GM21360 (cell line): ENCODE measurements around the gene GFRA4.

Experiments used
- ATAC-seq: cut with Tn5 transposase; IDR thresholded peaks from one replicate; pipeline ENCODE4 v1.9.1; 2021; ENCODE audit warnings: mild to moderate bottlenecking, moderate library complexity; ENCODE audit not compliant: unreplicated experiment

Gene GFRA4

DNA sequence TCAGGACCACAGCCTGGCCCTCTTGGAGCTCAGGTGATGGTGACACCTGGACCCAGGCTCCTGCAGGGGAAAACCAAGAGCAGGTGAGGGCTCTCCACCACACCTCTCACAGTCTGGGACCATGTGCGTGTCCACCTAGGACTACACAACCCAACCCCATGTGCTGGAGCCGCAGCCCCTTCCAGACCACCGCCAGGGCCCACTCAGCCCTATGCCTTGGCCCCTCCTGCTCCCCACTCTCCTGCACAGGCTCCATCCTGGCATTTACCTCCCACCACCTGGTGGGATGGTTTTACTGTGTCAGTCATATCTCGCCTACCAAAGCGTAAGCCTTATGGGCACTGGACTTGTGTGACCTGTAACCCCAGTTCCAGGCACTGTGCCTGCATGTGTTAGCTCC, 31.7 kb upstream of the GFRA4 start:
- ATAC-seq = no peak

GRCh38 chr20:3693376-3693775, 30.2 kb upstream of the GFRA4 start:
- ATAC-seq = no peak

DNA sequence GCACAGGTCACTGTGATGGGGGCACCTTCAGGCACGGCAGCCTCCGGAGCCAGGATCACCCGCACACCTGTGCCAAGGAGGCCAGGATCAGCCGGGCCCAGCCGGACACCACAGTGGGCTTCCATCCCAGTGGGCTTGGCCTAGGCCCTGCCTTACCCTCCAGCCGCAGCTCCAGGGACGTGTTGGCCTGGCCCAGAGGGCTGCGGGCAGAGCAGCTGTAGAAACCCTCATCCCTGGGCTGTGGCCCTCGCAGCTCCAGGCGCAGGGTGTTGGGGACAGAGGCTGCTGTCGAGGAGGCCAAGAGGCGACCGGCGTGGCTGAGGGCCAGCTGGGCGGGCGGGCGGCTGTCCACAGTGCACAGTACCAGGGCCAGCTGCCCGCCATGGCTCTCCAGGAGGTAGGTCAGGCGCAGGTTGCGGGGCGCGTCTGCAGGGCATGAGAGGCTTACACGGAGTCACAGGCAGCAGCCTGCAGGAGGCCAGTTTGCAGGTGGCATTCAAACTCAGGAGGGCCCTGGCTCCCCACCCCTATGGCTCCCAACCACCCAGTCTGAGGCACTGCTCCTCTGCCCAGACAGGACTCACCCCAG, 29.6 kb upstream of the GFRA4 start:
- no peak for ATAC-seq

GRCh38 chr20:3691897-3692296, 28.7 kb upstream of the GFRA4 start:
- ATAC-seq = no peak

- ATAC-seq = no peak
These were observed 28.1 kb upstream of the GFRA4 start for GRCh38 chr20:3691306-3691705.

GRCh38 chr20:3690413-3690812, 27.2 kb upstream of the GFRA4 start:
- no peak for ATAC-seq

GRCh38 chr20:3689978-3690377, 26.8 kb upstream of the GFRA4 start:
- ATAC-seq = no peak

DNA sequence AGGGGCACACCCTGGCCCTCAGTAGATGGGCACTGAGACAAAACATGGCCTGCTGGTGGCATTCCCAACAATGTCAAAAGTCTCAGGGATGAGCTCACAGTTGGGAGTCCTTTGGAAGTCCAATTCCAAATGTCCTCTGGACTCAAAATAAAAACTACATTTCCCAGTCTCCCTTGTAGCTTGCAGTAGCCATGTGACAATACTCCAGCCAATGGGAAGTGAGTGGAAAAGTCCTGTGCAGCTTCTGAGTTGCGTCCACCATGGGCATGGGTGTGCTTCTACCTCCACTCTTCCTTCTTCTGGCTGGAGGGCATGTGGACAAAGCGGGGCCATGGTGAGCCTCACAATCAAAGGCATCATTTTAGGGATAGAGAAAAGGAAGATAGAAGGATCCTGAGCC, 24.5 kb upstream of the GFRA4 start:
- ATAC-seq = no peak

DNA sequence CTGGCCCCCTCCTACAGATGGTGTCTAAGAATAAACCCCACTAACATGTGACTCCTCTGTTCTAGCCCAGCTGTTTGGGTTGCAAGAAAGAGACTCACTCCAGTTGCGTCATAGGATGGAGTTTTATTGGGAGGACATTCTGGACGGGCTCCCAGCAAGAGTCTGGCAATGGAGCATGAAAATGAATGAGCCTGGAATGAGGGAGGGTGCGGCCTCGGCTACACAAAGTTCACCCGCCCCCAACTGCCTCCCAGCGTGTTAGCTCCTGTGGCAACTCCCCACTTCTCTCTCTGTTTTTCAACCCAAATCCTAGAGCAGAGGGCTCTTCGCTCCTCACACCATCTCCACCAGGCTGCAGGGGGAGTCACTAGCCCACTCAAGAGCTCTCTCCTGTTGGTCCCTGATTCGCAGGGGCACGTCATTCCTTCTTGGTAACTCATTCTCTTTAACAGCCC, 23.7 kb upstream of the GFRA4 start:
- no peak for ATAC-seq

DNA sequence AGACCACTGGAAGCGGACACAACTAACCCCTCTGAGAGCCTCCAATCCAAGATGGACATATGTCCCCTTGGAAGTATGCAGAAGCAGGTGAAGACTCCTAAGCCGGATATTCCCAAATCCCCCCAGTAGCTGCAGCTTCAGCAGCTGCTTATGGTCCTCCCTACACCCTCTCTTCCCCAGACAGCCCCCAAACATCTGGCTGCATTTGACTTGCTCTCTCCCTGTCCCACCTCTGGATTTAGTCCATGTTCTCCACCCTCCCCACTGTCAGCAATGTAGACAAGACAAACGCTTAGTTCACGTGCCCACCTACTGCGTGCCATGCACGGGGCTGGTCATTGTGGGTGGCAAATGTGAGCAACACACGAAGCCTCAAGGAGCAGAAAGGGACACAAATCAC, 23.2 kb upstream of the GFRA4 start:
- ATAC-seq = no peak

DNA sequence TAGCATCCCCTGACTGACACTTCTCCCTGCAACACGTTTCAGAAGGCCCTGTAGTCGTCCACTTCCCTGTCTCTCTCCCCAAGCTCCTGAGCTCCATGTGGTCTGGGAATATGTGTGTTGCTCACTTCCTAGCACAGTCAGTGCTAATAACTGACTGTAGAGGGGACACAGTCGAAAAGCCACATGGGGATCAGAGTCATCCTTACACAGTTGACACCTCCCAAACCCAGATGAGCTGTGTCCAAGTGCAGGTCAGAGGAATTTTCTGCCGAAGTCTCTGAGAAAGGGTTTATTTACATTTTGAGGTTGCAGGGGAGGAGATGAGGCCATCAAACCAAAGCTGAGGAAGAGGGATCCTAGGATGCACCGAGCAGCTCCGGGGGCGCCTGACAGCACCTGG, 22.1 kb upstream of the GFRA4 start:
- ATAC-seq = no peak

- no peak for ATAC-seq
These were observed 19.0 kb upstream of the GFRA4 start, which contains the start of gene ADAM33 for GRCh38 chr20:3681931-3682781. Gene ADAM33 (minus strand): TSS chr20:3682010. CDS start chr20:3682004, 6 bp downstream.

- ATAC-seq = no peak
These were observed 18.2 kb upstream of the GFRA4 start for GRCh38 chr20:3681352-3681930.

- ATAC-seq = no peak
These were observed 17.6 kb upstream of the GFRA4 start for GRCh38 chr20:3680701-3681351.

GRCh38 chr20:3679749-3680700, 16.8 kb upstream of the GFRA4 start:
- no peak for ATAC-seq

GRCh38 chr20:3678856-3679720, 15.9 kb upstream of the GFRA4 start:
- no peak for ATAC-seq

DNA sequence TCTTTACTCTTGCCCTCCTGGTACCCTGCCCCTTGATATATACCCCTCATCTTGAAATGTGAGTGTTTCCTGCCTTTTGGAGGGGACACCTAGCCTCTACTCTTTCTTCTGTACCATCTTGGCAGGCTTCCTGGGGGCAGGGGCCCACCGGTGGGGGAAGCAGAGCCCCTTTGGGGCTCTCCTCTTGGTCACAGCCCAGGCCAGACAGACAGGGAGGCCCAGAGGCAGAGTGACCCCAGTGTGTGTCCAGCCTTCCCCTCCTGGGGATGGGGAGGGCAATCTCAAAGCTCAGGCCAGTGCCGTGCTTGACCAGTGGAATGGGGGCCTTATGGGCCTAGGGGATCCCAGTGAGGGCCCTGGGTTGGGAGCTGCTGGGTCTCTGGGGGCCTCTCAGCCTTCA, 15.0 kb upstream of the GFRA4 start:
- ATAC-seq = no peak

DNA sequence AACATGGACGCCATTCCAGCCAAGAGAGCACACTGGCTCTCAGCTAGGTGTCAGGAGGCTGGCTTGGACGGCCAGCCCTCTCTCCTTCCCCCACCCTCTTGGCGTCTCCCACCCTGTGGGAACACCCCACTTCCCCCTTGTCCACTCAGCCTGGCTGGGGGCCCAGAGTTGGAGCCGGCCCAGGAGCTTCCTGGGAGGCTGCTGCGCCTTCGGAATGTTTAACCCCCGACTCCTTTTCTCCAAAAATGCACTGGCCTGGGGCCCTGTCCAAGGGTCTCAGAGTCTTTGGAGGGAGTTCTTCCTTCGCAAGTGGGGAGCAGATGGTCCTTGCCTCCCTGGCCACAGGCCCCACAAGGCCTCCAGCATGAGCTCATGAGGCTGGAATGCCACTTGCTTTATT, 14.5 kb upstream of the GFRA4 start:
- ATAC-seq = no peak
